HEK293 (cell line): Measurements from ENCODE around the gene IRS1.

Source experiments
- CTCF ChIA-PET: fragments of 350-600 bp; formaldehyde crosslinking; extraction: SDS; loops from one replicate; lab custom pipeline; 2021; ENCODE audit warnings: antibody characterized with exemption; lab: Yijun Ruan, JAX
- POLR2A ChIA-PET: fragments of 300-600 bp; formaldehyde crosslinking; extraction: SDS; loops from one replicate; lab custom pipeline; 2020; ENCODE audit warnings: antibody characterized with exemption, inconsistent platforms; lab: Yijun Ruan, JAX
- H3K27ac ChIP-seq: fragments of 200-500 bp; sonication (Bioruptor generic); 2 replicates; pipeline ENCODE4 v1.5.1; 2014; ENCODE audit warnings: low read depth, low read length, control low read depth, inconsistent platforms; ENCODE audit errors: extremely low read depth
- H3K36me3 ChIP-seq, 2 experiments: fragments of 200-500 bp in 1 of 2; sonication (Bioruptor generic) in 1 of 2; 1 replicate in 1 of 2; 2 replicates in 1 of 2; pipeline ENCODE4 v1.5.1; 2014 to 2017; ENCODE audit warnings: inconsistent platforms in 2 of 2, low read length in 2 of 2; ENCODE audit not compliant: control insufficient read depth in 2 of 2, insufficient read depth in 1 of 2
- H3K4me1 ChIP-seq: fragments of 200-500 bp; sonication (Bioruptor generic); 2 replicates; pipeline ENCODE4 v1.5.1; 2014; ENCODE audit warnings: mild to moderate bottlenecking, low read length, inconsistent platforms; ENCODE audit not compliant: control insufficient read depth, insufficient read depth
- H3K4me3 ChIP-seq: 2 replicates; pipeline ENCODE4 v1.5.1; 2011; ENCODE audit warnings: low read depth, mild to moderate bottlenecking, control low read depth, low read length, moderate library complexity
- H3K9me3 ChIP-seq: fragments of 200-500 bp; sonication (Bioruptor generic); 2 replicates; pipeline ENCODE4 v1.5.1; 2014; ENCODE audit warnings: low read depth, low read length, inconsistent platforms; ENCODE audit not compliant: control insufficient read depth, insufficient read depth
- BCL11B ChIP-seq: fragments of 450-650 bp; formaldehyde crosslinking; IDR thresholded peaks from 2 replicates; pipeline ENCODE4 v1.5.1; 2016; ENCODE audit warnings: low read depth, missing biosample characterization, missing genetic modification characterization
- HIC1 ChIP-seq: fragments of 450-650 bp; formaldehyde crosslinking; IDR thresholded peaks from 2 replicates; pipeline ENCODE4 v1.5.1; 2016; ENCODE audit warnings: missing biosample characterization, missing genetic modification characterization
- REPIN1 ChIP-seq: fragments of 450-650 bp; formaldehyde crosslinking; IDR thresholded peaks from 2 replicates; pipeline ENCODE4 v1.5.1; 2017; ENCODE audit warnings: missing biosample characterization, missing genetic modification characterization, low read depth
- SCRT2 ChIP-seq: fragments of 450-650 bp; formaldehyde crosslinking; IDR thresholded peaks from 2 replicates; pipeline ENCODE4 v1.5.1; 2016; ENCODE audit warnings: missing biosample characterization, missing genetic modification characterization
- SETDB1 ChIP-seq: IDR thresholded peaks from one replicate; pipeline ENCODE4 v1.6.1; 2017; ENCODE audit warnings: mild to moderate bottlenecking, low read length, moderate library complexity, mixed read lengths; ENCODE audit not compliant: insufficient read length
- TSHZ1 ChIP-seq: fragments of 450-650 bp; formaldehyde crosslinking; IDR thresholded peaks from 2 replicates; pipeline ENCODE4 v1.5.1; 2016; ENCODE audit warnings: missing biosample characterization, missing genetic modification characterization, borderline replicate concordance
- ZNF416 ChIP-seq: fragments of 450-650 bp; formaldehyde crosslinking; IDR thresholded peaks from 2 replicates; pipeline ENCODE4 v1.5.1; 2016; ENCODE audit warnings: missing biosample characterization, missing genetic modification characterization
- ZNF449 ChIP-seq: fragments of 450-650 bp; formaldehyde crosslinking; IDR thresholded peaks from 2 replicates; pipeline ENCODE4 v1.5.1; 2017; ENCODE audit warnings: missing biosample characterization, mild to moderate bottlenecking, missing genetic modification characterization, moderate library complexity
- ZNF544 ChIP-seq: fragments of 450-650 bp; formaldehyde crosslinking; IDR thresholded peaks from 2 replicates; pipeline ENCODE4 v1.5.0; 2017; ENCODE audit warnings: missing biosample characterization, missing genetic modification characterization
- ZNF664 ChIP-seq: fragments of 450-650 bp; formaldehyde crosslinking; IDR thresholded peaks from 2 replicates; pipeline ENCODE4 v1.5.1; 2016; ENCODE audit warnings: missing biosample characterization, missing genetic modification characterization
- ZNF76 ChIP-seq: fragments of 450-650 bp; formaldehyde crosslinking; IDR thresholded peaks from 2 replicates; pipeline ENCODE4; 2016; ENCODE audit warnings: low read depth, missing biosample characterization, missing genetic modification characterization, borderline replicate concordance

Gene IRS1

GRCh38 chr2:226694149-226694548 is 105.5 kb downstream of the IRS1 start:
- peaks cover 7% of the 10 kb centered on the region for H3K4me1 ChIP-seq
- CTCF ChIA-PET: no interaction called here
- POLR2A ChIA-PET: no interaction called here
- TF ChIP-seq ZNF664 (tag by site-specific recombination) (0 out of 2 replicates have a peak, but pooled peaks have one; percentile 16), BCL11B (tag by site-specific recombination) (no peak)
- no peaks in the 10 kb centered on the region for H3K36me3 ChIP-seq
- H3K27ac ChIP-seq: no peak overlapping the region
- no peak overlapping the region for H3K4me3 ChIP-seq
- H3K9me3 ChIP-seq: no peaks in the 10 kb centered on the region

- no peak overlapping the region for H3K4me3 ChIP-seq
- H3K27ac ChIP-seq: no peak overlapping the region
- no peaks in the 10 kb centered on the region for H3K9me3 ChIP-seq
- POLR2A ChIA-PET: no interaction called here
- no peaks in the 10 kb centered on the region for H3K36me3 ChIP-seq
- CTCF ChIA-PET: interaction anchor here (0.6 kb wide), 1 partner anchor 154 kb away, joined by 4 read pairs; no protein-coding TSS in a partner anchor
- TF ChIP-seq REPIN1 (no peak), ZNF449 (tag by site-specific recombination) (no peak), ZNF544 (tag by site-specific recombination) (no peak), SCRT2 (tag by site-specific recombination) (no peak), HIC1 (tag by site-specific recombination) (no peak), ZNF76 (tag by site-specific recombination) (no peak), TSHZ1 (tag by site-specific recombination) (no peak)
- H3K4me1 ChIP-seq: peaks cover 7% of the 10 kb centered on the region
Measured at GRCh38 chr2:226693521-226693920, 106.1 kb downstream of the IRS1 start.

GRCh38 chr2:226692521-226693126 is 107.0 kb downstream of the IRS1 start:
- H3K27ac ChIP-seq: no peak overlapping the region
- no peak overlapping the region for H3K4me3 ChIP-seq
- CTCF ChIA-PET: interaction anchor here (0.6 kb wide), 1 partner anchor 20 kb away, joined by 3 read pairs; no protein-coding TSS in a partner anchor
- H3K4me1 ChIP-seq: peaks cover 9% of the 10 kb centered on the region
- POLR2A ChIA-PET: no interaction called here
- TF ChIP-seq ZNF416 (no peak), SETDB1 (peak; percentile 20)
- no peaks in the 10 kb centered on the region for H3K36me3 ChIP-seq
- H3K9me3 ChIP-seq: no peaks in the 10 kb centered on the region
